SK-N-SH (cell line): ENCODE data around the gene TMEM44. TPM values are rescaled to one million over a fixed set of nuclear protein-coding genes. Genes with fewer than 3 reads are reported as not detected.

Experiments used
- CTCF ChIA-PET: fragments of 300-600, 350-600 bp; formaldehyde crosslinking; extraction: SDS; loops from one replicate; lab custom pipeline; 2021; lab: Yijun Ruan, JAX
- POLR2A ChIA-PET: fragments of 350-600 bp; sonication (Branson Sonifier 250); formaldehyde crosslinking; extraction: SDS; loops from one replicate; lab custom pipeline; 2020; ENCODE audit warnings: antibody characterized with exemption, inconsistent platforms; lab: Yijun Ruan, JAX
- DNase-seq: peaks from one replicate; pipeline ENCODE4 v3.0.0; 2012
- H2AFZ ChIP-seq: fragments of 200-600 bp; sonication (generic); 2 replicates; pipeline ENCODE4 v1.8.1; 2016; ENCODE audit warnings: antibody characterized with exemption, mild to moderate bottlenecking, low read depth
- H3F3A ChIP-seq: fragments of 200-600 bp; sonication (generic); replicated peaks from 2 replicates; pipeline ENCODE3; 2016; ENCODE audit warnings: antibody characterized with exemption, mild to moderate bottlenecking; ENCODE audit not compliant: insufficient read depth
- H3K27ac ChIP-seq, 2 experiments: fragments of 200-500 bp in 1 of 2; fragments of 200-600 bp in 1 of 2; sonication (Bioruptor generic) in 1 of 2; sonication (generic), shearing (Covaris generic) in 1 of 2; 2 replicates each; pipeline versions ENCODE4 v1.5.1 to v1.6.1; 2014 to 2016; ENCODE audit warnings: low read depth in 2 of 2, inconsistent platforms in 1 of 2, low read length in 1 of 2, mild to moderate bottlenecking in 1 of 2, mixed read lengths in 1 of 2
- H3K27me3 ChIP-seq: fragments of 200-600 bp; sonication (generic), shearing (Covaris generic); 2 replicates; pipeline ENCODE4 v1.6.1; 2016; ENCODE audit warnings: mixed run types; ENCODE audit not compliant: insufficient read depth
- H3K36me3 ChIP-seq, 2 experiments: fragments of 200-500 bp in 1 of 2; fragments of 200-600 bp in 1 of 2; sonication (Bioruptor generic) in 1 of 2; sonication (generic) in 1 of 2; replicated peaks in 1 of 2; 2 replicates each; pipeline versions ENCODE3 to v1.5.1; 2014 to 2016; ENCODE audit warnings: low read length in 1 of 2, mild to moderate bottlenecking in 1 of 2; ENCODE audit not compliant: insufficient read depth in 2 of 2, control insufficient read depth in 1 of 2
- H3K4me1 ChIP-seq, 2 experiments: fragments of 200-500 bp in 1 of 2; fragments of 200-600 bp in 1 of 2; sonication (Bioruptor generic) in 1 of 2; sonication (generic), shearing (Covaris generic) in 1 of 2; 2 replicates each; pipeline versions ENCODE4 v1.5.1 to v1.6.1; 2014 to 2016; ENCODE audit warnings: low read depth in 1 of 2, low read length in 1 of 2, mixed run types in 1 of 2; ENCODE audit not compliant: insufficient read depth in 2 of 2, control insufficient read depth in 1 of 2
- H3K4me2 ChIP-seq: fragments of 200-600 bp; sonication (generic), shearing (Covaris generic); 2 replicates; pipeline ENCODE4 v1.6.1; 2017; ENCODE audit warnings: mixed run types
- H3K4me3 ChIP-seq, 2 experiments: fragments of 200-500 bp in 1 of 2; fragments of 200-600 bp in 1 of 2; sonication (Bioruptor generic) in 1 of 2; sonication (generic), shearing (Covaris generic) in 1 of 2; 2 replicates each; pipeline versions ENCODE4 v1.5.1 to v1.8.1; 2014 to 2016; ENCODE audit warnings: low read depth in 2 of 2, inconsistent platforms in 1 of 2, low read length in 1 of 2, mild to moderate bottlenecking in 1 of 2, mixed read lengths in 1 of 2, moderate library complexity in 1 of 2
- H3K79me2 ChIP-seq: fragments of 200-600 bp; sonication (generic); 2 replicates; pipeline ENCODE4 v1.8.1; 2017; ENCODE audit warnings: mild to moderate bottlenecking; ENCODE audit not compliant: insufficient read depth
- H3K9ac ChIP-seq: fragments of 200-600 bp; sonication (generic); 2 replicates; pipeline ENCODE4 v1.6.1; 2017; ENCODE audit warnings: mixed run types
- H3K9me2 ChIP-seq: fragments of 200-600 bp; sonication (generic); 2 replicates; pipeline ENCODE4 v1.6.1; 2017; ENCODE audit warnings: mixed run types
- H3K9me3 ChIP-seq: fragments of 200-600 bp; sonication (generic); 2 replicates; pipeline ENCODE4 v1.6.1; 2017; ENCODE audit warnings: mixed run types, mild to moderate bottlenecking, moderate library complexity
- H4K20me1 ChIP-seq: fragments of 200-600 bp; sonication (generic); 2 replicates; pipeline ENCODE4 v1.6.1; 2017; ENCODE audit warnings: mild to moderate bottlenecking, mixed run types; ENCODE audit not compliant: insufficient read depth
- CTCF ChIP-seq: fragments of 200-600 bp; sonication (generic); IDR thresholded peaks from 2 replicates; pipeline ENCODE4 v1.6.1; 2017; ENCODE audit warnings: antibody characterized with exemption, mild to moderate bottlenecking, moderate library complexity
- NFIC ChIP-seq: IDR thresholded peaks from 2 replicates; pipeline ENCODE4 v1.4.0; 2012; ENCODE audit warnings: borderline replicate concordance
- POLR2AphosphoS5 ChIP-seq: IDR thresholded peaks from 2 replicates; pipeline ENCODE4 v1.6.1; 2012; ENCODE audit warnings: low read depth, low read length
- RAD21 ChIP-seq: IDR thresholded peaks from 2 replicates; pipeline ENCODE4 v1.6.1; 2012; ENCODE audit warnings: mild to moderate bottlenecking, low read length
- SIN3A ChIP-seq: IDR thresholded peaks from 2 replicates; pipeline ENCODE4 v1.6.1; 2012; ENCODE audit warnings: low read depth, mild to moderate bottlenecking, low read length, moderate library complexity, borderline replicate concordance
- USF2 ChIP-seq: fragments of 150-350 bp; IDR thresholded peaks from 2 replicates; pipeline ENCODE4 v1.6.1; 2017; ENCODE audit warnings: antibody characterized with exemption, low read length, low read depth, borderline replicate concordance
- YY1 ChIP-seq: IDR thresholded peaks from 2 replicates; pipeline ENCODE4 v1.4.0; 2012; ENCODE audit warnings: low read depth, mild to moderate bottlenecking
- ZBTB33 ChIP-seq: IDR thresholded peaks from 2 replicates; pipeline ENCODE4 v1.4.0; 2012; ENCODE audit warnings: low read depth, borderline replicate concordance
- WGBS: methylation state at CpG from one replicate; pipeline ENCODE4 v1.1.6; 2017; ENCODE audit warnings: low lambda C conversion rate; 5-methylcytosine and 5-hydroxymethylcytosine counted together
- polyA plus RNA-seq, 3 experiments: library from polyadenylated mRNA; depleted of rRNA; stranded (reverse); fragments of >200 nt; gene quantifications; 2 replicates each; pipeline ENCODE4 v1.2.3, GENCODE V29; 2012
- TF ChIP-seq, protein P1 (sequence below): IDR thresholded peaks from 2 replicates; pipeline ENCODE4 v1.6.1; 2012; ENCODE audit warnings: mild to moderate bottlenecking, low read depth, low read length, moderate library complexity
- TF ChIP-seq, protein P2 (sequence below): IDR thresholded peaks from 2 replicates; pipeline ENCODE4 v1.4.0; 2012; ENCODE audit warnings: low read depth
- TF ChIP-seq, protein P3 (sequence below): IDR thresholded peaks from 2 replicates; pipeline ENCODE4; 2012

Gene TMEM44
- polyA plus RNA-seq, 1 of the 3 experiments (the other 2 are of a cell fraction), result 22.6 TPM

- no peak for DNase-seq
- ChIA-PET CTCF (interaction anchor here (0.6 to 2.4 kb wide), 16 partner anchors 9 to 529 kb away, joined by 3 to 16 read pairs (median 3); partner anchors contain the start of gene LSG1), POLR2A (interaction anchor here (1.4 kb wide), 1 partner anchor 39 kb away, joined by 4 read pairs; the partner anchor contains the start of gene LSG1)
- Histone ChIP-seq H3K36me3 (peaks cover 16 to 27% of the 10 kb centered on the region in 2 experiments), H3K4me3 (peak overlapping the region; percentile 82 to 84), H4K20me1 (no peaks in the 10 kb centered on the region), H3K27me3 (no peaks in the 10 kb centered on the region), H2AFZ (peak overlapping the region; percentile 53; the same call in 1 of the 2 replicates), H3K27ac (peak overlapping the region; percentile 76 to 91), H3F3A (peaks cover 18% of the 10 kb centered on the region), H3K79me2 (peaks cover 34% of the 10 kb centered on the region), H3K9ac (peak overlapping the region; percentile 89), H3K4me1 (peaks cover 0 to 6% of the 10 kb centered on the region in 2 experiments; a peak in 1 of 4 replicates), H3K4me2 (peak overlapping the region; percentile 80), H3K9me2 (no peaks in the 10 kb centered on the region), H3K9me3 (no peaks in the 10 kb centered on the region)
- WGBS, result 3% methylated on average over 19 of the region's 56 CpGs
- TF ChIP-seq, protein P1, sequence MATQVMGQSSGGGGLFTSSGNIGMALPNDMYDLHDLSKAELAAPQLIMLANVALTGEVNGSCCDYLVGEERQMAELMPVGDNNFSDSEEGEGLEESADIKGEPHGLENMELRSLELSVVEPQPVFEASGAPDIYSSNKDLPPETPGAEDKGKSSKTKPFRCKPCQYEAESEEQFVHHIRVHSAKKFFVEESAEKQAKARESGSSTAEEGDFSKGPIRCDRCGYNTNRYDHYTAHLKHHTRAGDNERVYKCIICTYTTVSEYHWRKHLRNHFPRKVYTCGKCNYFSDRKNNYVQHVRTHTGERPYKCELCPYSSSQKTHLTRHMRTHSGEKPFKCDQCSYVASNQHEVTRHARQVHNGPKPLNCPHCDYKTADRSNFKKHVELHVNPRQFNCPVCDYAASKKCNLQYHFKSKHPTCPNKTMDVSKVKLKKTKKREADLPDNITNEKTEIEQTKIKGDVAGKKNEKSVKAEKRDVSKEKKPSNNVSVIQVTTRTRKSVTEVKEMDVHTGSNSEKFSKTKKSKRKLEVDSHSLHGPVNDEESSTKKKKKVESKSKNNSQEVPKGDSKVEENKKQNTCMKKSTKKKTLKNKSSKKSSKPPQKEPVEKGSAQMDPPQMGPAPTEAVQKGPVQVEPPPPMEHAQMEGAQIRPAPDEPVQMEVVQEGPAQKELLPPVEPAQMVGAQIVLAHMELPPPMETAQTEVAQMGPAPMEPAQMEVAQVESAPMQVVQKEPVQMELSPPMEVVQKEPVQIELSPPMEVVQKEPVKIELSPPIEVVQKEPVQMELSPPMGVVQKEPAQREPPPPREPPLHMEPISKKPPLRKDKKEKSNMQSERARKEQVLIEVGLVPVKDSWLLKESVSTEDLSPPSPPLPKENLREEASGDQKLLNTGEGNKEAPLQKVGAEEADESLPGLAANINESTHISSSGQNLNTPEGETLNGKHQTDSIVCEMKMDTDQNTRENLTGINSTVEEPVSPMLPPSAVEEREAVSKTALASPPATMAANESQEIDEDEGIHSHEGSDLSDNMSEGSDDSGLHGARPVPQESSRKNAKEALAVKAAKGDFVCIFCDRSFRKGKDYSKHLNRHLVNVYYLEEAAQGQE, result no peak
- TF ChIP-seq, protein P2, sequence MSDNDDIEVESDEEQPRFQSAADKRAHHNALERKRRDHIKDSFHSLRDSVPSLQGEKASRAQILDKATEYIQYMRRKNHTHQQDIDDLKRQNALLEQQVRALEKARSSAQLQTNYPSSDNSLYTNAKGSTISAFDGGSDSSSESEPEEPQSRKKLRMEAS, result 0 out of 2 replicates have a peak, but pooled peaks have one; percentile 43
- TF ChIP-seq NFIC, result peak; percentile 46; the same call in 1 of the 2 replicates
- no peak for TF ChIP-seq ZBTB33
Observed at GRCh38 chr3:194632809-194633348, 340 bp downstream of the TMEM44 start.

- Histone ChIP-seq H3K36me3 (peaks cover 18 to 31% of the 10 kb centered on the region in 2 experiments), H3K79me2 (peaks cover 35% of the 10 kb centered on the region), H3K4me2 (peak overlapping the region; percentile 80), H3K9ac (peak overlapping the region; percentile 89), H3K27ac (peak overlapping the region; percentile 76 to 91; a peak in 3 of 4 replicates), H3F3A (peaks cover 18% of the 10 kb centered on the region), H3K9me2 (no peaks in the 10 kb centered on the region), H4K20me1 (no peaks in the 10 kb centered on the region), H3K4me1 (peaks cover 0 to 6% of the 10 kb centered on the region in 2 experiments; a peak in 1 of 4 replicates), H3K4me3 (peak overlapping the region; percentile 82 to 84), H3K27me3 (no peaks in the 10 kb centered on the region), H3K9me3 (no peaks in the 10 kb centered on the region), H2AFZ (0 out of 2 replicates have a peak overlapping the region, but pooled peaks have one; percentile 53)
- CTCF ChIA-PET, result interaction anchor here (0.9 to 2.4 kb wide), 4 partner anchors 10 to 299 kb away, joined by 3 to 16 read pairs (median 8); partner anchors contain the start of gene LSG1
- WGBS, result 66% methylated on average over 7 of the region's 11 CpGs
- POLR2A ChIA-PET, result no interaction called here
- DNase-seq, result no peak
- TF ChIP-seq USF2 (no peak), YY1 (no peak), CTCF (no peak), POLR2AphosphoS5 (no peak), NFIC (no peak), SIN3A (no peak), RAD21 (no peak)
- TF ChIP-seq, protein P3, sequence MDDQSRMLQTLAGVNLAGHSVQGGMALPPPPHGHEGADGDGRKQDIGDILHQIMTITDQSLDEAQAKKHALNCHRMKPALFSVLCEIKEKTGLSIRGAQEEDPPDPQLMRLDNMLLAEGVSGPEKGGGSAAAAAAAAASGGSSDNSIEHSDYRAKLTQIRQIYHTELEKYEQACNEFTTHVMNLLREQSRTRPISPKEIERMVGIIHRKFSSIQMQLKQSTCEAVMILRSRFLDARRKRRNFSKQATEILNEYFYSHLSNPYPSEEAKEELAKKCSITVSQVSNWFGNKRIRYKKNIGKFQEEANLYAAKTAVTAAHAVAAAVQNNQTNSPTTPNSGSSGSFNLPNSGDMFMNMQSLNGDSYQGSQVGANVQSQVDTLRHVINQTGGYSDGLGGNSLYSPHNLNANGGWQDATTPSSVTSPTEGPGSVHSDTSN, result no peak
Observed at GRCh38 chr3:194632226-194632808, 902 bp downstream of the TMEM44 start.
